HG03432 (cell line): ENCODE data around the gene RELT.

Source experiments
- ATAC-seq: cut with Tn5 transposase; IDR thresholded peaks from one replicate; pipeline ENCODE4 v1.9.1; 2021; ENCODE audit warnings: mild to moderate bottlenecking, moderate library complexity; ENCODE audit not compliant: unreplicated experiment

The RELT gene

GRCh38 chr11:73390601-73391565, 14.7 kb downstream of the RELT start:
- no peak for ATAC-seq

DNA sequence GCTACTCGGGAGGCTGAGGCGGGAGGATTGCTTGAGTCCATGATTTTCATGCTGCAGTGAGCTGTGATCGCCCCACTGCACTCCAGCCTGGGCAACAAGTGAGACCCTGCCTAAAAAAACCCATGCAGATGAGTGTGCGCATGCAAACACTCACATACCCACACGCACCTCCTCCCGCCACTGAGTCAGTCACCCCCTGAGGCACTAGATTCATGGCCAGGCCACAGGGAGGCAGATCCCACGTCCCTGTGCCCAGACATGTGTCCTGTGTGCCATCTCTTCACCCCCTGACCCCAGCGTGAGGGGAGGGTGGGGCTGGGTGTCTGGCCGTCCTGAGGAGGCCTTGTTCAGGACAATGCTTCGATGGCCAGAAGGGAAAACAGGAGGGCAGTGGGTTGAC, 15.5 kb downstream of the RELT start:
- ATAC-seq: no peak

- no peak for ATAC-seq
Observed at GRCh38 chr11:73392108-73393010, 16.2 kb downstream of the RELT start.

- no peak for ATAC-seq
Observed at GRCh38 chr11:73393011-73393380, 16.8 kb downstream of the RELT start.

DNA sequence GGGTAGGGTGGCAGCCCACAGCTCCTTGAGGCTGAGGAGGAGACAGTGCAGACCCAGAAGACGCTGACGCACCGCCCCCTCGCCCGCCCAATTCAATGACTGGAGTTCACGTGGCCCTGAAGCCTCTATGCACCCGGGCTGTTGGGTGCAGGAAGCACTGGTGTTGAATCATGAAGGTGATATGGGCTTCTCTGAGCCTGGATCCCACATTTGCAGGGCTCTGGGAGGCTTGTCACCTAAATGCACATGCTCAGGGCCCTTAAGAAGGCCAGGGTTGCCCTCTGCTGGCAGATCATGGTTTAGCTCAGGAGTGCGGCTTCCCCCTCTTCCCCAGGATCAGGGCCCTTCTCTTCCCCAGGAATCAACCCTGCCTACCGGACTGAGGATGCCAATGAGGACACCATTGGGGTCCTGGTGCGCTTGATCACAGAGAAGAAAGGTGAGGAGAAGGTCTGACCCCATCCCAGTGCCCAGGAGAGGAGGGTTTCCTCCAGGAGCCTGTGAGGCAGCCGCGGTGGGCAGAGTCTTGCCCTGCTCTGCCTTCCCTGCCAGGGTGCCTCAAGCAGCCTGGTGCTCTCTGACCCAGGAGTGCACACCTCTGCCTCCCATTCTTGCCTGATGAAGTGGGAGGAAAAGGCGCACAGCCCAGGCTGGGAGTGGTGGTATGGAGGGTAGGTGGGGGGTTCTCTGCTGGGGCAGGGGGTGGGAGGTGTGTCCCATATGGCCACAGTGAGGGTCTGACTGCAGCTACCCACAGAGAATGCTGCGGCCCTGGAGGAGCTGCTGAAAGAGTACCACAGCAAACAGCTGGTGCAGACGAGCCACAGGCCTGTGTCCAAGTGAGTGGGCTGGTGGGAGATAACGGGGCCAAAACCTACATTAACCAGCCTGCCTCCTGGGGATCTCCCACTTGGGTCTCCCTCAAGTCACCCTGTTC, 17.5 kb downstream of the RELT start:
- ATAC-seq: no peak

DNA sequence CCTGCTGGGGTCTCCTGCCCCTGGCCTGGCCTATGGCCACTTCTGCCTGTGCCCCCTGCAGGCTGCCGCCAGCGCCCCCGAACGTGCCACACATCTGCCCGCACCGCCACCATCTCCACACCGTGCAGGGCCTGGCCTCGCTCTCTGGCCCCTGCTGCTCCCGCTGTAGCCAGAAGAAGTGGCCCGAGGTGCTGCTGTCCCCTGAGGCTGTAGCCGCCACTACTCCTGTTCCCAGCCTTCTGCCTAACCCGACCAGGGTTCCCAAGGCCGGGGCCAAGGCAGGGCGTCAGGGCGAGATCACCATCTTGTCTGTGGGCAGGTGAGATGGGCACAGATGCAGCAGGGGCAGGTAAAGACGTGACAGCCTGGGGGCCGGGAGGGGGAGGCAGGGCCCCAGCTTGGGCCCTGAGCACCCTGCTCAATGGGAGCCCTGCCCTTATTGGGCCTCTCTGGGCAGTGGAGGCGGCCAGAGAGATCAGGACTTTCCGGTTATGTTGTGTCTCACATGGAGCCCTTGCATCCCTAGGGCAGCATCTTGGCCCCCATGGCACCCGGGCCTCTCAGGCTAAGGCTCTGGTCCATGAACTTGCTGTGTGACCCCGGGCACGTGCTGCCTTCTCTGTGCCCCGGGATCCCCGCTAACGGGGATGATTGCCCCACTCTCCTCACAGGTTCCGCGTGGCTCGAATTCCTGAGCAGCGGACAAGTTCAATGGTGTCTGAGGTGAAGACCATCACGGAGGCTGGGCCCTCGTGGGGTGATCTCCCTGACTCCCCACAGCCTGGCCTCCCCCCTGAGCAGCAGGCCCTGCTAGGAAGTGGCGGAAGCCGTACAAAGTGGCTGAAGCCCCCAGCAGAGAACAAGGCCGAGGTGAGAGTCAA, 18.5 kb downstream of the RELT start:
- ATAC-seq: no peak

DNA sequence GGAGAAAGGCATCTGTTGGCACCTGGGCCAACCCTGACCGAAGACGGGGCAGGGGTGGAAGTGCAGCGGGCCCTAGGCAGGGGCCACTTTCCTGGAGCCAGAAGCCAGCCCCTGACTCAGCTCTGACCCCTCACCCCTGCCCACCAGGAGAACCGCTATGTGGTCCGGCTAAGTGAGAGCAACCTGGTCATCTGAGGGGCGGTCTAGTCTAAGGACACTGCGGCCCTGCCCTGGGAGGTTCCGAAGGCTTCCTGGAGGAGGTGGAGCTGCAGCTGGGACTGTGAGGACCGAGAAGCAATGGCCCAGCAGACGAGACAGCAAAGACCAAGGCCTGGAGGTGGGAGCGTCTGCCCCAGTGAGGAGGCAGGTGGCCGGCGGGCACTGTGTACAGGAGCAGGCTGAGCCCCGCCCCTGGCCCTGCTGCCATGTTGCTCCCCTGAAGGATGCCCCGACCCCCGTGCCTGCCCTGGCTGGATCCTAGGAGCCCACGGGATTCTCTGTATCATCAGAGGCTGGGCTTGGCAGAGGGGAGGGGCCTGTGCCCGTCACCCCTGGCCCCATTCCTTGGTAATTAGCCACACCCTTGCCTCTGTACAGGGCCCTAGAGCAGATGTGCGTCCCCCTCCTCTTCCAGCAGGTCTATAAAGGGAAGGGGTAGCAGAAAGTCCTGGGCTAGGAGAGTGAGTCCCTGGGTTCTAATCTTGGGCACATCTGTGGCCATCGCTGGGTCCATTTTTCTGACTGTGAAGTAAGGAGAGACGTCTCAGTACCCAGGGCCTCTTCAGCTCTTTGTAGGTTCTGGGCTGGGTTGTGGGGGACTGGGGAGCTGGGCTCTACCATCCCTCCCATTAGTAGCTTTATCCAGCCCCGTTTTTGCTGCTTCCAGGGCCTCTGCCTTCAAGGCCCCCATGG, 19.4 kb downstream of the RELT start:
- no peak for ATAC-seq

GRCh38 chr11:73396251-73396930, 20.2 kb downstream of the RELT start:
- no peak for ATAC-seq

DNA sequence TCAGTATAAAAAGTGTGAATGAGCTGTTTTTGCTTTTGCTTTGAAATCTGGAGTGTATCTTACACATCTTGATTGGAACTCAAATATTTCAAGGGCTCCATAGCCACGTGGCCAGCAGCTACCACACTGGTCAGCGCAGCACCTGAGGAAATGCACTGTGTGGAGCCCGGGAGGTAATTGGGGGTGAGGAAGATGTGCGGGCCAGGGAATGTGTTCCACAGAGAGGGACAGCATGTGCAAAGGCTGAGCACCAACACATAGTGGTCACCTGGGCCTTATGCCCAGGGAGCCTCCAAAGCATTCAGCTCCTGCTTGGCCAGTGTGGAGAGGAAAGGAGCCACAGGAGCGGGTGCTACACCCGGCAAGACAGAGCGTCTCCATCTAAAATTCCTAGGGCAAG, 20.8 kb downstream of the RELT start:
- ATAC-seq: no peak

GRCh38 chr11:73397468-73398131, 21.4 kb downstream of the RELT start:
- no peak for ATAC-seq

DNA sequence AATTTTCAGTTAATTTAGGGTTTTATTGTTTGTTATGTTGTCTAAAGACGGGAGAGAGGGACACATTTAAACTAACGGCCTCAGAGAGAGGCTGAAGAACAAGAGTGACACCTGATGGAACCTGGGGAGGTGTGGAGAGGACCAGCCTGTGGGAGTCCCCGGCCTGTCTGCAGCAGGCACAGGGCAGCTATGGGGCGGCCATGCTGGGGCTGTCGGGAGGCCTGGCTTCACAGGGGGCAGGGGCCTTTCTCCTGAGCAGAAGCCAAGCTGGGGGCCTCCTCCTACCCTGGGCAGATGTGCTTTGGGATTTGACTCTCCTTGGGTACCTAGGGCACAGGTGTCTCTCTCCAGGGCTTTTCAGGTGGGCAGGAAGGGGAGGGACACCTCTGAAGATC, 21.9 kb downstream of the RELT start:
- no peak for ATAC-seq

DNA sequence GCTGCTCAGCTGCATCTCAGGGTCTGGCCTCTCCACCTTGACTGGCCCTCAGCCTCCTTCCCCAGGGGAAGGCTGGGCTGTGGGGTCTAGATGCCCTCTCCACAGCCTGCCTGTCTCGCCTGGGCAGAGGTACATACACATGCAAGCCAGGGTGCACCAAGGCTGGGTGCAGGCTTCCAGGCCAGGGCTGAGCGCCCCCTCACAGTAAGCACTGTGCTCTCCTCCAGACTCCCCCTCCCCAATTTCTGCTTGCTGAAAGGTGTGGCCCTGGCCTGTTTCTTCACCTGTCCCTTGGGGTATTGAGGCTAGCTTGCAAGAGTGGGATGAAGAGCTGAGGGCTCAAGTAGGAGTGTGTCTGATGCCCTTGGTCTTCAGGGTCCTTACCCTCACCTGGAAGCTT, 22.5 kb downstream of the RELT start:
- ATAC-seq: no peak

GRCh38 chr11:73399159-73399590, 23.0 kb downstream of the RELT start:
- no peak for ATAC-seq

- no peak for ATAC-seq
Observed at GRCh38 chr11:73399636-73400035, 23.4 kb downstream of the RELT start.

DNA sequence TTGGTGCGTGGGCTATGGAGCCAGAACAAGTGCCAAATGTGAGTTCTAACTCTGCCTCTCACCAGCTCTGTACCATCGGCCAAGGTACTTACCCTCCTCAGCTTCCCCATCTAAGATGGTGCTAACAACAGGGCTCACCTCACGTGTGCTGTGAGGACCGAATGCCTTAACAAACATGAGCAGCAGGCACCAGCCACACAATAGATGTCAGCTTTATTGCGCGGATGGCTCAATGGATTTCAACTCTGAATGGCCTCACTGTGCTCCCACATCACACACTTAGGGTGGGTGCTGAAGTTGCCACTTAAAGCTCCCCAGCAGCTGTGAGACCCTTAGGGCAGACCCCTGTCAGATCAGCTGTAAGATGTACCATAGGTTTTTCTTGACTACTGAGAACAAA, 24.1 kb downstream of the RELT start:
- no peak for ATAC-seq

DNA sequence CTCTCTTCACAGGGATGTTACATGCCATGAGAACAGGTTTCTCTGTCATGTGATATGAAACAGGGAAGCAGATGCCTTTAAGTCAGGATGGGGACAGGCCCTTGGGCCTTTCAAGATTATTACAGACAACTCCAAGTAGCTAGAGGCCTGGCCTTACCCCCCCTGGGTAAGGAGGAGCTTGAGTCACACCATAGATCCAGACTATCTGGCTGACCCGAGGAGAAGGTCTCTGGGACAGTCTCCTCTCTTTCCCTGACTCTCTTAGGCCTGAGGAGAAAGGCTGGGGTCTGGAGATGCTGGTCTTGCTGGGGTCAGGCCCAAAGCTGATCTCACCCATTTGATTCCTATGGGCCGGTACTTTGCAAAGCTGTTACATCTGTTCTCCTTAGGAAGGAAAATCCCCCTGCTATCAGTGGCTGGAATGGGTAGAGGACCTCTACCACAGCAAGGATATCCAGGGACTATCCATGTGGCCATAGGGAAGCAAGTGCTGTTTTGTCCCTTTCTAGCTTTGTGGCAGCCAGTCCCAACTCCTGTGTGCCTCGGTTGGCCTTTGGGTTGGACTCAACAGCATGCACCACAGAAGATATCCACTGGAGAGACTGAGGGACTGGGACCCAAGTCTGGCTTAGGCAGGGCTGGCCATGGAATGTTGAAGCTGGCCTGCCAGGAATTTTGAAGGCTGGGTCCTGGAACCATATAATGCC, 25.2 kb downstream of the RELT start:
- no peak for ATAC-seq
